Nephron (organoid): Measurements from ENCODE around the gene SLC25A6.

Source experiments
- H3K27ac Mint-ChIP-seq, 3 experiments: 2 replicates each; pipeline ENCODE4 v1.8.0; 2020; ENCODE audit warnings: mixed read lengths in 3 of 3, mild to moderate bottlenecking in 2 of 3, moderate library complexity in 1 of 3
- H3K27me3 Mint-ChIP-seq: 2 replicates; pipeline ENCODE4 v1.8.0; 2021; ENCODE audit warnings: low read depth, mild to moderate bottlenecking, moderate library complexity, mixed read lengths
- H3K36me3 Mint-ChIP-seq: 2 replicates; pipeline ENCODE4 v1.8.0; 2020; ENCODE audit warnings: low read depth, mixed read lengths
- H3K4me1 Mint-ChIP-seq: 2 replicates; pipeline ENCODE4 v1.8.0; 2020; ENCODE audit warnings: mixed read lengths
- H3K4me3 Mint-ChIP-seq, 3 experiments: 2 replicates each; pipeline ENCODE4 v1.8.0; 2020; ENCODE audit warnings: mild to moderate bottlenecking in 3 of 3, mixed read lengths in 3 of 3, moderate library complexity in 2 of 3
- H3K9me3 Mint-ChIP-seq: 2 replicates; pipeline ENCODE4 v1.8.0; 2020; ENCODE audit warnings: mixed read lengths
- CTCF ChIP-seq, 3 experiments: fragments of 200-600 bp; sonication (generic); IDR thresholded peaks; one replicate each; pipeline ENCODE4 v1.5.0; 2021; ENCODE audit warnings: antibody characterized with exemption in 3 of 3; ENCODE audit not compliant: unreplicated experiment in 3 of 3

Gene SLC25A6

GRCh38 chrX:1336948-1337779 lies 54.7 kb downstream of the SLC25A6 start:
- H3K36me3 Mint-ChIP-seq: peaks cover 13% of the 10 kb centered on the region
- peaks cover 4% of the 10 kb centered on the region for H3K4me1 Mint-ChIP-seq
- peaks cover 8% of the 10 kb centered on the region for H3K9me3 Mint-ChIP-seq
- peak overlapping the region; percentile 49 to 80 (median 49) for H3K4me3 Mint-ChIP-seq
- H3K27me3 Mint-ChIP-seq: peaks cover 3% of the 10 kb centered on the region
- no peak for TF ChIP-seq CTCF (IDR thresholded peaks at IDR 0.05; ENCODE audit: unreplicated experiment in 3 of 3)
- H3K27ac Mint-ChIP-seq: no peak overlapping the region

- no peak for TF ChIP-seq CTCF (IDR thresholded peaks at IDR 0.05; ENCODE audit: unreplicated experiment in 3 of 3)
- no peak within 1 kb of the TSS for H3K27ac Mint-ChIP-seq
- peaks cover 8% of the 10 kb centered on the region for H3K9me3 Mint-ChIP-seq
- peak within 1 kb of the TSS; percentile 49 to 80 (median 49) for H3K4me3 Mint-ChIP-seq
- peaks cover 4% of the 10 kb centered on the region for H3K4me1 Mint-ChIP-seq
- peaks cover 9% of the 10 kb centered on the region for H3K36me3 Mint-ChIP-seq
- no peaks in the 10 kb centered on the region for H3K27me3 Mint-ChIP-seq
Observed at GRCh38 chrX:1336331-1336943, 55.5 kb downstream of the SLC25A6 start, which contains the start of gene IL3RA. Gene IL3RA (plus strand): TSS chrX:1336785. CDS start chrX:1341766, 4,981 bp downstream.
